ENCODE results near the gene PHACTR1.

- no peak for TF ChIP-seq EZH2 (IDR thresholded peaks at IDR 0.05; ENCODE audit: borderline replicate concordance, low read depth, low read length, poor library complexity, severe bottlenecking)
- no peak for TF ChIP-seq CTCF (conservative IDR thresholded peaks at IDR 0.05; ENCODE audit: low read depth, low read length)
Observed at GRCh38 chr6:12766365-12766764, 49.8 kb downstream of the PHACTR1 start.
